ENCODE results near the gene ANKLE2. TPM values are rescaled to one million over a fixed set of nuclear protein-coding genes. Genes with fewer than 3 reads are reported as not detected.
"Not testable (repeated sequence)": the region's sequence is repeated elsewhere in the genome, so short reads cannot be mapped to it uniquely, and the experiment has no call there.

The ANKLE2 gene
- total and polyA plus RNA-seq, 2 of the 8 experiments (the other 6 are each of a cell fraction or from before 2014, with no cell fraction given): 41.0 to 64.9 TPM

GRCh38 chr12:132753670-132754069 lies 8.0 kb downstream of the ANKLE2 start:
- not testable (repeated sequence) for H2BK12ac ChIP-seq (ENCODE audit: low read depth, low read length); H2AFZ ChIP-seq (ENCODE audit: low read length); H2BK20ac ChIP-seq (ENCODE audit: low read length); H3K14ac ChIP-seq (ENCODE audit: insufficient read length); H4K91ac ChIP-seq (replicated peaks; ENCODE audit: insufficient read length, low read length); H2BK120ac ChIP-seq (replicated peaks; ENCODE audit: low read depth, low read length); H3K79me1 ChIP-seq (ENCODE audit: low read depth, low read length); FAIRE-seq; H3K27me3 ChIP-seq (replicated peaks in 1 of 4; ENCODE audit: control insufficient read depth in 3 of 4, extremely low read depth in 1 of 4, insufficient read depth in 3 of 4, low read length in 3 of 4); DNase-seq (ENCODE audit: low read depth in 1 of 2, low spot score in 2 of 2); H3K9ac ChIP-seq (replicated peaks in 1 of 4; ENCODE audit: extremely low read depth in 1 of 4, low read depth in 3 of 4, low read length in 3 of 4); H2AK5ac ChIP-seq (ENCODE audit: low read depth, low read length); H3K27ac ChIP-seq (ENCODE audit: low read depth, low read length); H3K4me1 ChIP-seq (replicated peaks in 1 of 4; ENCODE audit: control insufficient read depth in 3 of 4, insufficient read depth in 4 of 4, low read length in 3 of 4); H3K18ac ChIP-seq (ENCODE audit: extremely low read depth, low read length); H3K9me3 ChIP-seq (ENCODE audit: insufficient read depth in 2 of 2, low read depth in 1 of 2, low read length in 1 of 2); H3K23ac ChIP-seq (ENCODE audit: insufficient read length); H4K5ac ChIP-seq (ENCODE audit: insufficient read length, low read depth, low read length); H3K4me2 ChIP-seq (ENCODE audit: insufficient read depth in 1 of 2, low read depth in 2 of 2, low read length in 2 of 2); H3K4ac ChIP-seq (replicated peaks; ENCODE audit: insufficient read length, low read depth, low read length); H3K23me2 ChIP-seq (ENCODE audit: low read depth, low read length); H4K8ac ChIP-seq (ENCODE audit: extremely low read depth, insufficient read depth, low read length); H3K56ac ChIP-seq (replicated peaks; ENCODE audit: insufficient read length, low read depth, low read length); H2BK15ac ChIP-seq (ENCODE audit: low read length); H2BK5ac ChIP-seq (ENCODE audit: low read depth, low read length); H3K4me3 ChIP-seq (ENCODE audit: extremely low read depth in 1 of 4, insufficient read depth in 2 of 4, low read depth in 3 of 4, low read length in 4 of 4)
- peaks cover 0 to 41% of the 10 kb centered on the region in 2 experiments for H3K79me2 ChIP-seq (ENCODE audit: control insufficient read depth in 1 of 2, insufficient read depth in 2 of 2, low read length in 2 of 2)
- POLR2A ChIA-PET (ENCODE audit: partially characterized antibody): interaction anchor here (0.6 to 1.5 kb wide), 7 partner anchors 10 to 212 kb away, joined by 3 to 5 read pairs (median 3); no protein-coding TSS in a partner anchor
- peaks cover 0 to 16% of the 10 kb centered on the region in 2 experiments for H4K20me1 ChIP-seq (replicated peaks in 1 of 2; ENCODE audit: control insufficient read depth in 1 of 2, insufficient read depth in 2 of 2, low read length in 2 of 2)
- WGBS, 2 experiments (ENCODE audit: extremely low coverage in 1 of 2, insufficient coverage in 1 of 2, insufficient read length in 1 of 2, insufficient replicate concordance in 2 of 2, low coverage in 1 of 2, low lambda C conversion rate in 2 of 2, missing lambda C conversion rate in 1 of 2): 95% methylated on average over 7 of the region's 7 CpGs; no CpG with 5 or more reads in 1 of the 2 experiments
- H3K36me3 ChIP-seq (ENCODE audit: control insufficient read depth in 2 of 4, insufficient read depth in 4 of 4, low read length in 3 of 4): peaks cover 16 to 47% (median 34%) of the 10 kb centered on the region in 4 experiments
- CTCF ChIA-PET (ENCODE audit: partially characterized antibody): interaction anchor here (0.7 to 3.2 kb wide), 4 partner anchors 9 to 146 kb away, joined by 3 to 9 read pairs (median 4); no protein-coding TSS in a partner anchor

All from H1 (cell line).